ENCODE data around the gene GRIK3. TPM values are rescaled to one million over a fixed set of nuclear protein-coding genes. Genes with fewer than 3 reads are reported as not detected.

The GRIK3 gene
- total RNA-seq, 1 donor from 2014 or later: not detected

GRCh38 chr1:36804669-36805314 is 229.5 kb downstream of the GRIK3 start:
- TF ChIP-seq CTCF (IDR thresholded peaks at IDR 0.05): no peak
- H3K27me3 Mint-ChIP-seq (ENCODE audit: unreplicated experiment): no peaks in the 10 kb centered on the region
- H3K27ac Mint-ChIP-seq (ENCODE audit: unreplicated experiment): no peak overlapping the region
- no peaks in the 10 kb centered on the region for H3K4me1 Mint-ChIP-seq (ENCODE audit: unreplicated experiment)
- no peaks in the 10 kb centered on the region for H3K36me3 Mint-ChIP-seq (ENCODE audit: unreplicated experiment)
- H3K9me3 Mint-ChIP-seq (ENCODE audit: unreplicated experiment): no peaks in the 10 kb centered on the region
- no peak overlapping the region for H3K4me3 Mint-ChIP-seq (ENCODE audit: unreplicated experiment)
- DNase-seq (ENCODE audit: extremely low spot score, unreplicated experiment): no peak

- no peak for TF ChIP-seq CTCF (IDR thresholded peaks at IDR 0.05)
- Mint-ChIP-seq H3K4me3 (ENCODE audit: unreplicated experiment) (no peak overlapping the region), H3K9me3 (ENCODE audit: unreplicated experiment) (no peaks in the 10 kb centered on the region), H3K4me1 (ENCODE audit: unreplicated experiment) (no peaks in the 10 kb centered on the region), H3K27me3 (ENCODE audit: unreplicated experiment) (no peaks in the 10 kb centered on the region), H3K27ac (ENCODE audit: unreplicated experiment) (no peak overlapping the region), H3K36me3 (ENCODE audit: unreplicated experiment) (no peaks in the 10 kb centered on the region)
- no peak for DNase-seq (ENCODE audit: extremely low spot score, unreplicated experiment)
Observed at GRCh38 chr1:36803868-36804570, 230.3 kb downstream of the GRIK3 start.

GRCh38 chr1:36802018-36802417 is 232.3 kb downstream of the GRIK3 start:
- DNase-seq (ENCODE audit: extremely low spot score, unreplicated experiment): no peak
- Mint-ChIP-seq H3K9me3 (ENCODE audit: unreplicated experiment) (no peaks in the 10 kb centered on the region), H3K36me3 (ENCODE audit: unreplicated experiment) (no peaks in the 10 kb centered on the region), H3K27me3 (ENCODE audit: unreplicated experiment) (no peaks in the 10 kb centered on the region), H3K4me1 (ENCODE audit: unreplicated experiment) (no peaks in the 10 kb centered on the region), H3K4me3 (ENCODE audit: unreplicated experiment) (no peak overlapping the region), H3K27ac (ENCODE audit: unreplicated experiment) (no peak overlapping the region)
- no peak for TF ChIP-seq CTCF (IDR thresholded peaks at IDR 0.05)

- DNase-seq (ENCODE audit: extremely low spot score, unreplicated experiment): no peak
- Mint-ChIP-seq H3K36me3 (ENCODE audit: unreplicated experiment) (no peaks in the 10 kb centered on the region), H3K27ac (ENCODE audit: unreplicated experiment) (no peak overlapping the region), H3K4me1 (ENCODE audit: unreplicated experiment) (no peaks in the 10 kb centered on the region), H3K9me3 (ENCODE audit: unreplicated experiment) (peaks cover 5% of the 10 kb centered on the region), H3K27me3 (ENCODE audit: unreplicated experiment) (no peaks in the 10 kb centered on the region), H3K4me3 (ENCODE audit: unreplicated experiment) (no peak overlapping the region)
- no peak for TF ChIP-seq CTCF (IDR thresholded peaks at IDR 0.05)
Observed at GRCh38 chr1:36797761-36798160, 236.6 kb downstream of the GRIK3 start.

GRCh38 chr1:36796733-36797132 is 237.6 kb downstream of the GRIK3 start:
- no peak for DNase-seq (ENCODE audit: extremely low spot score, unreplicated experiment)
- peaks cover 9% of the 10 kb centered on the region for H3K9me3 Mint-ChIP-seq (ENCODE audit: unreplicated experiment)
- TF ChIP-seq CTCF (IDR thresholded peaks at IDR 0.05): no peak
- H3K27me3 Mint-ChIP-seq (ENCODE audit: unreplicated experiment): no peaks in the 10 kb centered on the region
- no peaks in the 10 kb centered on the region for H3K36me3 Mint-ChIP-seq (ENCODE audit: unreplicated experiment)
- H3K4me1 Mint-ChIP-seq (ENCODE audit: unreplicated experiment): no peaks in the 10 kb centered on the region
- no peak overlapping the region for H3K4me3 Mint-ChIP-seq (ENCODE audit: unreplicated experiment)
- H3K27ac Mint-ChIP-seq (ENCODE audit: unreplicated experiment): no peak overlapping the region
